ENCODE results near the gene SPPL2B. TPM values are rescaled to one million over a fixed set of nuclear protein-coding genes. Genes with fewer than 3 reads are reported as not detected.

SPPL2B gene
- total RNA-seq, 4 donors from 2014 or later = 18.1 to 27.7 (median 23.2) TPM

DNA sequence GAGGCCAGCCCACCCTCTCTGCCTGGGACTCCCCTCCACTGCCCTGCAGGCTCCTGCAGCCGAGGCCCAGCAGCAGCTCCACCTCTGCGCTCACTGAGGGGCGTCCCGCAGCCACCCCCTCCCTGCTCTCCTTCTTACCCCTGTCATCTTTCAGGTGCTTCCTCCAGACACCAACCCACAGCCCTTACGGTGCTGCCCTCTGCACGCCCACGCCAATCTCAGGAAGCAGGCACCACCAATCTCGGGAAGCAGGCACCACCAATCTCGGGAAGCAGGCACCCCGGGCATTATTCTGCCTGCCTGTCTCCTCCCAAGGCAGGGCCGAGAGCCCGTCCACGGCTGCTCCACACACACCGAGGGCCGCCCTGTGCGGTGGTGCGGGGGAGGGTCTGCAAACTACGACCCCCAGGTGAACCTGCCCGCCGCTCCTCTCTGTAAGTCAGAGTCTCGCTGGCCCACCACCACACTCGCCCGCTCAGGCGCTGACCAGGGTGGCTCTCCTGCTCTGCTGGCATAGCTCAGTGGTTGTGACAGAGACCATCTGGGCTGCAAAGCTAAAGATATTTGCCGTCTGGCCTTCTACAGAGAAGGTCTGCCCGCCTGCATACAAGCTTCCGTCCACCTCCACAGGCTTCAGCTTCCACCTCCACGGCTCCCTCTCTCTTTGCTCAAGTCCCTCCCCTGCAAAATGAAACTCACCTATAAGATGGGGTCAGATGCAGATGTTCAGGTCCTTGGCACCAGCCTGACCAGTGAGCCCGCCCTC is 3.0 kb upstream of the SPPL2B start:
- no peak for ATAC-seq
- intact Hi-C loops (cut with DNase I; ENCODE audit: low total_unique reads) (loop anchor here (5.0 kb wide), 1 partner anchor 53 kb away; no protein-coding TSS in a partner anchor), in situ Hi-C loops (cut with MboI; ENCODE audit: low sequenced_read_pairs in 4 of 4) (loop anchor here in 1 of 4 donors (10.0 kb wide), 1 partner anchor 171 kb away; the partner anchor contains the start of gene AP3D1)
- no peak for DNase-seq
- Histone ChIP-seq H3K9me3 (no peaks in the 10 kb centered on the region), H3K27me3 (no peaks in the 10 kb centered on the region), H3K27ac (no peak overlapping the region), H3K4me3 (no peak overlapping the region), H3K36me3 (peaks cover 0 to 27% of the 10 kb centered on the region in 2 donors), H3K4me1 (peaks cover 27 to 28% of the 10 kb centered on the region in 2 donors)
- TF ChIP-seq, protein P1, sequence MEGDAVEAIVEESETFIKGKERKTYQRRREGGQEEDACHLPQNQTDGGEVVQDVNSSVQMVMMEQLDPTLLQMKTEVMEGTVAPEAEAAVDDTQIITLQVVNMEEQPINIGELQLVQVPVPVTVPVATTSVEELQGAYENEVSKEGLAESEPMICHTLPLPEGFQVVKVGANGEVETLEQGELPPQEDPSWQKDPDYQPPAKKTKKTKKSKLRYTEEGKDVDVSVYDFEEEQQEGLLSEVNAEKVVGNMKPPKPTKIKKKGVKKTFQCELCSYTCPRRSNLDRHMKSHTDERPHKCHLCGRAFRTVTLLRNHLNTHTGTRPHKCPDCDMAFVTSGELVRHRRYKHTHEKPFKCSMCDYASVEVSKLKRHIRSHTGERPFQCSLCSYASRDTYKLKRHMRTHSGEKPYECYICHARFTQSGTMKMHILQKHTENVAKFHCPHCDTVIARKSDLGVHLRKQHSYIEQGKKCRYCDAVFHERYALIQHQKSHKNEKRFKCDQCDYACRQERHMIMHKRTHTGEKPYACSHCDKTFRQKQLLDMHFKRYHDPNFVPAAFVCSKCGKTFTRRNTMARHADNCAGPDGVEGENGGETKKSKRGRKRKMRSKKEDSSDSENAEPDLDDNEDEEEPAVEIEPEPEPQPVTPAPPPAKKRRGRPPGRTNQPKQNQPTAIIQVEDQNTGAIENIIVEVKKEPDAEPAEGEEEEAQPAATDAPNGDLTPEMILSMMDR (IDR thresholded peaks at IDR 0.05 in 4 of 5, conservative IDR thresholded peaks at IDR 0.05 in 1 of 5) = no peak
- no peak for TF ChIP-seq POLR2A (IDR thresholded peaks at IDR 0.05)

DNA sequence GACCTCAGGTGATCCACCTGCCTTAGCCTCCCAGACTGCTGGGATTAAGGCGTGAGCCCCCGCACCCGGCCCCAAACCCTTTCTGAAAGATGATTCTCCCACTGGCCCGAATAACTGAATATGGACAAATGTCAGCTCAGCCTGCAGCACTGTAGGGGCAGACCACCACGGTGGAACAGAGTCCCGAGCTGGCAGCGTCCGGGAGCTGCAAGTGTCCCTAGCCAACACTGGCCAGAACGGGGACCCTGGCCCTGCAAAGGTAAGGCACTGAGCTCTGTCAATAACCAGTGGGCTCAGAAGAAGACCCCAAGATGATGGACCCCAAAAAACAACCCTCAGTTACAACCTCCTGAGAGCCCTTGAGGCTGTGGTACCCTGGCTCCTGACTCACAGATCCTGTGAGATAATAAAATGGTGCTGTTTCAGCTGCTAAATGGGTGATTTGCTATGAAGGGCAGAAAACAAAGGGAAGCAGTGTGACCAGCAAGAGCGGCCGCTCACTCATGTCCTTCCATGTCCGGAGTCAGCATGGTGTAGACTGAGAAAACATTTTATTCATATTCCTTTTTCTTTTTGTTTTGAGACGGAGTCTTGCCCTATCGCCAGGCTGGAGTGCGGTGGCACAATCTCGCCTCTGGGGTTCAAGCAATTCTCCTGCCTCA is 1.7 kb upstream of the SPPL2B start:
- no peaks in the 10 kb centered on the region for H3K9me3 ChIP-seq
- H3K36me3 ChIP-seq = peaks cover 0 to 27% of the 10 kb centered on the region in 2 donors
- in situ Hi-C loops (cut with MboI; ENCODE audit: low sequenced_read_pairs in 4 of 4) = loop anchor here in 1 of 4 donors (10.0 kb wide), 1 partner anchor 172 kb away; the partner anchor contains the start of gene AP3D1
- H3K4me1 ChIP-seq = peaks cover 39 to 40% of the 10 kb centered on the region in 2 donors
- no peak overlapping the region for H3K27ac ChIP-seq
- intact Hi-C loops (cut with DNase I; ENCODE audit: low total_unique reads) = loop anchor here (5.0 kb wide), 1 partner anchor 55 kb away; no protein-coding TSS in a partner anchor
- H3K27me3 ChIP-seq = no peaks in the 10 kb centered on the region
- no peak for ATAC-seq
- no peak for TF ChIP-seq POLR2A (IDR thresholded peaks at IDR 0.05)
- TF ChIP-seq, protein P1 (IDR thresholded peaks at IDR 0.05 in 4 of 5, conservative IDR thresholded peaks at IDR 0.05 in 1 of 5) = no peak
- peak overlapping the region in 1 of 4 donors; percentile 75 for H3K4me3 ChIP-seq
- DNase-seq = no peak

DNA sequence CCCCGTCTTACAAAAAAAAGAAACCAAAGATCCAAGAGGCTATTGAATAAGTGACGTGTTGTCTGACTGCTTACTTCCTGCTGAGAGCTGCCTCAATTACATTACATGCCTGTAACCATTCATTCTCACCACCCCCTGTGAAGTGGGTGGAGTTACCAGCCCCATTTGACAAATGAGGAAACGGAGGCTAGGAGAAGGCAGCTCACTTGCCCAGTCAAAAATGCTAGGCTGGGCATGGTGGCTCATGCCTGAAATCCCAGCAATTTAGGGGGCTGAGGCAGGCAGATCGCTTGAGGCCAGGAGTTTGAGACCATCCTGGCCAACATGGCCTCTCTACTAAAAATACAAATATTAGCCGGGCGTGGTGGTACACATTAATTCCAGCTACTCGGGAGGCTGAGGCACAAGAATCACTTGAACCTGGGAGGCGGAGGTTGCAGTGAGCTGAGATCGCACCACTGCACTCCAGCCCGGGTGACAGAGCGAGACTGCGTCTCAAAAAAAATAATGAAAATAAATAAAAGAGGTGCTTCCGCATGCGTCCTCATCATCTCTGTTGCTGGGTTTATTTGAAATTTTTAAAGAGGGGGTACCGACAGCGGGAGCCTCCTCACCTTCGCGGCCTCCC is 597 bp upstream of the SPPL2B start:
- in situ Hi-C loops (cut with MboI; ENCODE audit: low sequenced_read_pairs in 4 of 4) = loop anchor here in 1 of 4 donors (10.0 kb wide), 1 partner anchor 173 kb away; the partner anchor contains the start of gene AP3D1
- Histone ChIP-seq H3K4me3 (peak overlapping the region; percentile 73 to 84 (median 78)), H3K27me3 (no peaks in the 10 kb centered on the region), H3K36me3 (peaks cover 0 to 20% of the 10 kb centered on the region in 2 donors), H3K27ac (peak overlapping the region; percentile 81 to 96 (median 91)), H3K9me3 (no peaks in the 10 kb centered on the region), H3K4me1 (peaks cover 50% of the 10 kb centered on the region in 2 donors)
- no peak for DNase-seq
- TF ChIP-seq POLR2A (IDR thresholded peaks at IDR 0.05) = no peak
- intact Hi-C loops (cut with DNase I; ENCODE audit: low total_unique reads) = loop anchor here (5.0 kb wide), 1 partner anchor 56 kb away; no protein-coding TSS in a partner anchor
- no peak for ATAC-seq

DNA sequence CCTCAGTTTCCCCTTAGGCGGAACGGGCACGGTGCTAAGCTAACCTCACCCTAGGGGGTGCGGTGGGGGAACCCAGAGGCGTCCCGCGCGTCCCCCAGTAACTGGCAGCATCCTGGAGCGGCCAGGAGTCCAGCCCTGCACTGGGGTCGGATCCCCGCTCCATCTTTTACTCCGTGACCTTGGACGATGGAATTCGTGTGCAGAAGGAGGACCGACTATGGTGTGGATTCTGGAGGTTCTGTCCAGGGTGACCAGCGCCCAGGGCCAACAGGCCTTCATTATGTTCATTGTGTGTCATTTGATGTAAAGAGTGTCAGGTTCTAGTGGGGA is 630 bp downstream of the SPPL2B start:
- Histone ChIP-seq H3K4me3 (peak overlapping the region; percentile 73 to 84 (median 78)), H3K27me3 (no peaks in the 10 kb centered on the region), H3K36me3 (peaks cover 0 to 9% of the 10 kb centered on the region in 2 donors), H3K4me1 (peaks cover 58 to 59% of the 10 kb centered on the region in 2 donors), H3K9me3 (no peaks in the 10 kb centered on the region), H3K27ac (peak overlapping the region; percentile 81 to 96 (median 91))
- in situ Hi-C loops (cut with MboI; ENCODE audit: low sequenced_read_pairs in 4 of 4) = loop anchor here in 1 of 4 donors (10.0 kb wide), 1 partner anchor 174 kb away; the partner anchor contains the start of gene AP3D1
- no peak for TF ChIP-seq POLR2A (IDR thresholded peaks at IDR 0.05)
- TF ChIP-seq, protein P1 (IDR thresholded peaks at IDR 0.05 in 4 of 5, conservative IDR thresholded peaks at IDR 0.05 in 1 of 5) = no peak
- ATAC-seq = no peak
- intact Hi-C loops (cut with DNase I; ENCODE audit: low total_unique reads) = loop anchor here (5.0 kb wide), 1 partner anchor 57 kb away; no protein-coding TSS in a partner anchor
- DNase-seq = no peak
